Activated CD8-positive, alpha-beta memory T cell treated with anti-CD3 and anti-CD28 coated beads for 24 hours (primary cell): ENCODE data around the gene PTGDR.

Experiments used
- DNase-seq: peaks from one replicate; pipeline ENCODE4 v3.0.0-alpha.2; 2020

The PTGDR gene

GRCh38 chr14:52266179-52266578 lies 1.3 kb upstream of the PTGDR start:
- DNase-seq: no peak

GRCh38 chr14:52266782-52267181 lies 716 bp upstream of the PTGDR start:
- no peak for DNase-seq

- peak; percentile 74 for DNase-seq
These were observed 972 bp downstream of the PTGDR start for GRCh38 chr14:52268279-52269061.

GRCh38 chr14:52269100-52269499 lies 1.6 kb downstream of the PTGDR start:
- no peak for DNase-seq

GRCh38 chr14:52269982-52270381 lies 2.5 kb downstream of the PTGDR start:
- DNase-seq: no peak

GRCh38 chr14:52271538-52271937 lies 4.0 kb downstream of the PTGDR start:
- no peak for DNase-seq

- DNase-seq: no peak
These were observed 4.9 kb downstream of the PTGDR start for GRCh38 chr14:52272375-52272774.

GRCh38 chr14:52275372-52275771 lies 7.9 kb downstream of the PTGDR start:
- no peak for DNase-seq

- no peak for DNase-seq
These were observed 10.1 kb downstream of the PTGDR start for GRCh38 chr14:52277552-52277951.

- no peak for DNase-seq
These were observed 11.9 kb downstream of the PTGDR start for GRCh38 chr14:52279408-52279807.

GRCh38 chr14:52283099-52283498 lies 15.6 kb downstream of the PTGDR start:
- DNase-seq: no peak

GRCh38 chr14:52286661-52287649 lies 19.5 kb downstream of the PTGDR start:
- DNase-seq: no peak

- DNase-seq: no peak
These were observed 28.9 kb downstream of the PTGDR start for GRCh38 chr14:52296378-52296777.

- no peak for DNase-seq
These were observed 31.3 kb downstream of the PTGDR start for GRCh38 chr14:52298795-52299194.

GRCh38 chr14:52299692-52300278 lies 32.3 kb downstream of the PTGDR start:
- no peak for DNase-seq

- no peak for DNase-seq
These were observed 35.7 kb downstream of the PTGDR start for GRCh38 chr14:52303236-52303635.

- DNase-seq: no peak
These were observed 36.9 kb downstream of the PTGDR start for GRCh38 chr14:52304248-52304904.

- no peak for DNase-seq
These were observed 37.5 kb downstream of the PTGDR start for GRCh38 chr14:52305014-52305413.

- no peak for DNase-seq
These were observed 39.9 kb downstream of the PTGDR start for GRCh38 chr14:52307376-52307775.

- DNase-seq: no peak
These were observed 40.4 kb downstream of the PTGDR start for GRCh38 chr14:52307905-52308304.

GRCh38 chr14:52310541-52310940 lies 43.0 kb downstream of the PTGDR start:
- no peak for DNase-seq

- DNase-seq: no peak
These were observed 45.4 kb downstream of the PTGDR start for GRCh38 chr14:52312931-52313355.

- DNase-seq: no peak
These were observed 46.0 kb downstream of the PTGDR start for GRCh38 chr14:52313462-52313861.
